Gastroesophageal sphincter (tissue), 4 donors: Measurements from ENCODE around the gene MACO1. TPM values are rescaled to one million over a fixed set of nuclear protein-coding genes. Genes with fewer than 3 reads are reported as not detected.

Experiments
- ATAC-seq: fragments of 150-250 bp; one replicate; pipeline ENCODE4 v1.9.1; 2016; ENCODE audit warnings: mild to moderate bottlenecking, moderate library complexity
- H3K27ac ChIP-seq, 4 donors: fragments of 200-600 bp; sonication (generic) in 3 of 4; 1 replicate in 3 of 4; 2 replicates in 1 of 4; pipeline ENCODE4 v1.5.1; 2016 to 2019
- H3K27me3 ChIP-seq: fragments of 200-600 bp; sonication (generic); one replicate; pipeline ENCODE4 v1.5.1; 2019
- H3K36me3 ChIP-seq, 2 donors: fragments of 200-600 bp; sonication (generic); one replicate each; pipeline ENCODE4 v1.5.1; 2019; ENCODE audit warnings: control low read depth in 1 of 2
- H3K4me1 ChIP-seq, 3 donors: fragments of 200-600 bp; sonication (generic); 1 replicate in 2 of 3; 2 replicates in 1 of 3; pipeline ENCODE4 v1.5.1; 2016 to 2019; ENCODE audit warnings: control low read depth in 2 of 3
- H3K4me3 ChIP-seq, 2 donors: fragments of 200-600 bp; sonication (generic); one replicate each; pipeline ENCODE4 v1.5.1; 2019; ENCODE audit warnings: mild to moderate bottlenecking in 1 of 2, moderate library complexity in 1 of 2
- H3K9me3 ChIP-seq, 3 donors: fragments of 200-600 bp; sonication (generic); one replicate each; pipeline ENCODE4 v1.5.1; 2017 to 2019; ENCODE audit warnings: control low read depth in 2 of 3
- EP300 ChIP-seq: sonication (generic); formaldehyde crosslinking; IDR thresholded peaks from one replicate; pipeline ENCODE4 v1.6.1; 2017; ENCODE audit warnings: antibody characterized with exemption, mild to moderate bottlenecking
- POLR2A ChIP-seq, 2 donors: fragments of 450-650 bp; IDR thresholded peaks; one replicate each; pipeline ENCODE4 v1.6.1; 2017; ENCODE audit warnings: antibody characterized with exemption in 2 of 2, mild to moderate bottlenecking in 2 of 2, moderate library complexity in 1 of 2
- POLR2AphosphoS5 ChIP-seq: sonication (generic); formaldehyde crosslinking; IDR thresholded peaks from one replicate; pipeline ENCODE4 v1.6.1; 2017; ENCODE audit warnings: antibody characterized with exemption
- WGBS, 2 donors: methylation state at CpG; one replicate each; pipeline ENCODE4 v1.1.5; 2018; ENCODE audit warnings: low coverage in 1 of 2; 5-methylcytosine and 5-hydroxymethylcytosine counted together
- total RNA-seq, 4 donors: library from RNA; depleted of rRNA; stranded (reverse); fragments of >200 nt; gene quantifications; one replicate each; pipeline ENCODE4 v1.1.0, GENCODE V29; 2016
- TF ChIP-seq, protein P1 (sequence below), 4 experiments: fragments of 200-600 bp in 2 of 4; fragments of 450-650 bp in 2 of 4; sonication (generic) in 1 of 4; IDR thresholded peaks; one replicate each; pipeline ENCODE4 v1.5.1; 2017 to 2019; ENCODE audit warnings: antibody characterized with exemption in 4 of 4, mild to moderate bottlenecking in 2 of 4, moderate library complexity in 2 of 4

MACO1 gene
- total RNA-seq, 4 donors from 2014 or later = 15.5 to 24.5 (median 19.0) TPM

DNA sequence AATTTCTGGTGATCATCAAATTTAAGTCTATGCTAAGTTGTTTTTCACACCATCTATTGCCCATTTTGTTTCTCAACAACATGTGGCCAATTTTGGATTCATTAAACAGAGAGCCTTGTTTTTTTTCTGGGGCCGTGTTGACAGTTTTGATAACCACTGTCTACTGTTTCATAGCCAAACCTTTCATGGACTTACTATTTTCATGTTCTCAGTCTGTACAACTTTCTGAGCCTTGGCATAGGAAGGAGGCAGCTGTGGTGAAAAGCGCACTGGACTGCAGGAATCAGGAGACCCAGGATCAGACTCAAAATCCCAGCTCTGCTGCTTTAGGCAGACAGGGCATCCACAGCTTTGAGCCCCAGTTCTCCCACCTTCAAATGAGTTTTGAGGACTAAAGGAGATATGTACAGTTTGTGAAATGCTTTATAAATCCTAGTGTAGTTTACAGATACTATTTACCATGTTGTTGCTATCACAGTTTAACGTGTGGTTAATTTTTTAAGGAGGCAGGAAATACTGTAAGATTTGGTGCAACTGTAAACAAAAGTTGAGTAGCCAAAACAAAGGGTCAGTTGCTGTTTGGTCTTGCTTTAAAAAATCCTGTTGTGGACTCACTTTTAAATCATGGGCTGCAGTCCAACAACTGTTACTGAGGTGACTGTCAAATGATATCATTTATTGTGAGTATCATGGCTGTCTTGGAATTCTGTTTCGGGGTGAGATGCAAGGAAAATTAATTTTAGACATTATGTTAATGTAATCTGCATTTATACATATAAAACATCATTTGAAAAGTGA is 2.9 kb downstream of the MACO1 start:
- Histone ChIP-seq H3K27me3 (no peaks in the 10 kb centered on the region), H3K4me3 (no peak overlapping the region), H3K4me1 (peaks cover 21 to 77% (median 25%) of the 10 kb centered on the region in 3 donors)

DNA sequence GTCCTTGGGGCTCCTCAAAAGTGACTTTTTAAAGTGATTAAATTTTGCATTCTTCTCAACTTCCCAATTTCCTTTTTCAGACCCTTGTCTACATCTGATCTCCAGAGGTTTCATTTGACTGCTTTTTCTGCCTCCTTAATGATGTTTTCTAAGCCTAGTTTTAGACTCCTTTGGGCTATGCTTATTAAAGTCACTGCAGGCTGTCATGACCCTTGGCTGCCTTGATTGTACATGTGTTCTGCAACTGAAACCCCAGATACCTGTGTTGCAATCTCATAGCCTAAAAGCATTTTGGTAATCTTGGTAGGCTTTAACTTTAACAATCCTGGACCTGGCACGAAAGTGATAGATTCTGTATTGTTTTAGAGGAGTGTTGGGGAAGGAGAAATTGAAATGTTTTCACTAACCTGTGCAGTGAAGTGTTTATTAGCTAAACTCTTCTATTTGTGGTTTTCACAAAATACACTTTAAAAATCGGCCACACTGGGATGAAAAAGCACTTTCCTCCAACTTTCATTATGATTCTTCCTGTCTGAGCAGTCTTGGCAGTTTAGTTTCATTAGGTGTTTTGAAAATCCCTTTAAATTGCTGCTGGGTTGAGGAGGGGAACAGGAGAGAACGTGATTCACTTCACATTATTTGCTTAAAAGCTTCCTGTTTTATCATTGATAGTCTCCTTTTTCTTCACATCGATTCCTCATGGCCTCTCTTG is 4.9 kb downstream of the MACO1 start:
- H3K9me3 ChIP-seq = no peaks in the 10 kb centered on the region
- peaks cover 21 to 83% (median 25%) of the 10 kb centered on the region in 3 donors for H3K4me1 ChIP-seq
- H3K36me3 ChIP-seq = no peaks in the 10 kb centered on the region
- 20 to 24% methylated on average over 4 of the region's 4 CpGs for WGBS, 2 donors
- TF ChIP-seq POLR2AphosphoS5 = no peak
- no peak for TF ChIP-seq POLR2A (IDR thresholded peaks at IDR 0.05)
- TF ChIP-seq, protein P1, sequence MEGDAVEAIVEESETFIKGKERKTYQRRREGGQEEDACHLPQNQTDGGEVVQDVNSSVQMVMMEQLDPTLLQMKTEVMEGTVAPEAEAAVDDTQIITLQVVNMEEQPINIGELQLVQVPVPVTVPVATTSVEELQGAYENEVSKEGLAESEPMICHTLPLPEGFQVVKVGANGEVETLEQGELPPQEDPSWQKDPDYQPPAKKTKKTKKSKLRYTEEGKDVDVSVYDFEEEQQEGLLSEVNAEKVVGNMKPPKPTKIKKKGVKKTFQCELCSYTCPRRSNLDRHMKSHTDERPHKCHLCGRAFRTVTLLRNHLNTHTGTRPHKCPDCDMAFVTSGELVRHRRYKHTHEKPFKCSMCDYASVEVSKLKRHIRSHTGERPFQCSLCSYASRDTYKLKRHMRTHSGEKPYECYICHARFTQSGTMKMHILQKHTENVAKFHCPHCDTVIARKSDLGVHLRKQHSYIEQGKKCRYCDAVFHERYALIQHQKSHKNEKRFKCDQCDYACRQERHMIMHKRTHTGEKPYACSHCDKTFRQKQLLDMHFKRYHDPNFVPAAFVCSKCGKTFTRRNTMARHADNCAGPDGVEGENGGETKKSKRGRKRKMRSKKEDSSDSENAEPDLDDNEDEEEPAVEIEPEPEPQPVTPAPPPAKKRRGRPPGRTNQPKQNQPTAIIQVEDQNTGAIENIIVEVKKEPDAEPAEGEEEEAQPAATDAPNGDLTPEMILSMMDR (IDR thresholded peaks at IDR 0.05) = no peak
- no peak for TF ChIP-seq EP300
- H3K4me3 ChIP-seq = peak overlapping the region in 1 of 2 donors; percentile 22
- ATAC-seq = no peak
- peak overlapping the region; percentile 49 to 97 (median 78) for H3K27ac ChIP-seq
- no peaks in the 10 kb centered on the region for H3K27me3 ChIP-seq

More for the DNA sequence above, 2.9 kb downstream of the MACO1 start:
- whole genome bisulfite sequencing, 2 donors = 31 to 32% methylated on average over 4 of the region's 4 CpGs
- H3K36me3 ChIP-seq = no peaks in the 10 kb centered on the region
- no peak for ATAC-seq
- no peak for TF ChIP-seq POLR2AphosphoS5
- TF ChIP-seq POLR2A (IDR thresholded peaks at IDR 0.05) = no peak
- TF ChIP-seq EP300 = no peak
- TF ChIP-seq, protein P1 (IDR thresholded peaks at IDR 0.05) = no peak
- H3K27ac ChIP-seq = peak overlapping the region in 3 of 4 donors; percentile 40 to 97 (median 93)
- no peaks in the 10 kb centered on the region for H3K9me3 ChIP-seq

DNA sequence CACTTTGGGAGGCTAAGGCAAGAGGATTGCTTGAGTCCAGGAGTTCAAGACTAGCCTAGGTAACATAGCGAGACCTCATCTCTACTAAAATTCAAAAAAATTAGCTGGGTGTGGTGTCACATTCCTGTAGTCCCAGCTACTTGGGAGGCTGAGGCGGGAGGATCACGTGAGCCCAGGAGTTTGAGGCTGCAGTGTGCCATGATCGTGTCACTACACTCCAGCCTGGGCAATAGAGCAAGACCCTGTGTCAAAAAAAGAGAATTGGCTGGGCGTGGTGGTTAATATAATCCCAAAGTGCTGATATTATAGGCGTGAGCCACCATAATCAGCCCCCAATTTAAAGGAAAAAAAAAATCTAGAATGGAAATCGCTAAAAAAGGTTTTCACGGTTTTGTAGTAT is 7.0 kb downstream of the MACO1 start:
- H3K9me3 ChIP-seq = no peaks in the 10 kb centered on the region
- H3K4me3 ChIP-seq = no peak overlapping the region
- H3K4me1 ChIP-seq = peaks cover 21 to 87% (median 25%) of the 10 kb centered on the region in 3 donors
- TF ChIP-seq, protein P1 (IDR thresholded peaks at IDR 0.05) = no peak
- TF ChIP-seq POLR2AphosphoS5 = no peak
- TF ChIP-seq POLR2A (IDR thresholded peaks at IDR 0.05) = no peak
- TF ChIP-seq EP300 = no peak
- no peak for ATAC-seq
- no peaks in the 10 kb centered on the region for H3K27me3 ChIP-seq
- WGBS, 2 donors = 95 to 100% methylated on average over 4 to 5 of the region's 8 CpGs
- H3K27ac ChIP-seq = peak overlapping the region in 2 of 4 donors; percentile 9 to 32
- H3K36me3 ChIP-seq = no peaks in the 10 kb centered on the region

DNA sequence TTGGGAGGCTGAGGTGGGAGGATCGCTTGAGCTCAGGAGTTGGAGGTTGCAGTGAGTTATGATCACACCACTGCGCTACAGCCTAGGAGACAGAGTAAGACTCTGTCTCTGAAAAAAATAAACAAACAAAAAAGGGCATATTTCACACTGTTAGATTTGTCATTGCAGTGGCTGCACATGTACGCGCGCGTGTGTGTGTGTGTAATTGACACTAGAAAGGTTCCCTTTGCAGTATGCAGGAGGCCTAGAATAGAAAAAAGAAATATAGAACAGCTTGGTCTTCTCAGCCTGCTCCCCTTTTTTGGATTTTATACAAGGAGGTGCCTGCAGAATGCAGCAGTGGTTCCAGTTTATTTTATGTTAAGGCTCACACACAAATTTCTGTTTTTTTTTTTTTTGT is 8.6 kb downstream of the MACO1 start:
- H3K4me1 ChIP-seq = peaks cover 19 to 85% (median 21%) of the 10 kb centered on the region in 3 donors
- no peaks in the 10 kb centered on the region for H3K9me3 ChIP-seq
- TF ChIP-seq POLR2AphosphoS5 (no peak), POLR2A (IDR thresholded peaks at IDR 0.05) (no peak), EP300 (no peak)
- TF ChIP-seq, protein P1 (IDR thresholded peaks at IDR 0.05) = no peak
- H3K27me3 ChIP-seq = no peaks in the 10 kb centered on the region
- 90 to 97% methylated on average over 5 to 6 of the region's 6 CpGs for WGBS, 2 donors
- no peak overlapping the region for H3K27ac ChIP-seq
- ATAC-seq = no peak
- H3K36me3 ChIP-seq = no peaks in the 10 kb centered on the region
- H3K4me3 ChIP-seq = no peak overlapping the region
